CD4-positive, alpha-beta T cell treated with Interleukin-15 for 4 hours (primary cell): ENCODE data around the gene HLA-A.
"Not testable (repeated sequence)": the region's sequence is repeated elsewhere in the genome, so short reads cannot be mapped to it uniquely, and the experiment has no call there.

Source experiments
- DNase-seq: peaks from one replicate; pipeline ENCODE4 v3.0.0-alpha.2; 2020; ENCODE audit warnings: low spot score

The HLA-A gene

GRCh38 chr6:29961966-29962365 is 19.6 kb downstream of the HLA-A start:
- DNase-seq = no peak

- DNase-seq = not testable (repeated sequence)
These were observed 21.4 kb downstream of the HLA-A start for GRCh38 chr6:29963697-29964096.

- no peak for DNase-seq
These were observed 22.2 kb downstream of the HLA-A start for GRCh38 chr6:29964518-29964886.

GRCh38 chr6:29964887-29965562 is 22.7 kb downstream of the HLA-A start:
- DNase-seq = peak; percentile 91

- DNase-seq = no peak
These were observed 23.2 kb downstream of the HLA-A start for GRCh38 chr6:29965563-29965872.

- DNase-seq = peak; percentile 62
These were observed 23.7 kb downstream of the HLA-A start for GRCh38 chr6:29965873-29966601.

- peak; percentile 42 for DNase-seq
These were observed 25.2 kb downstream of the HLA-A start for GRCh38 chr6:29967379-29968010.

- DNase-seq = no peak
These were observed 25.8 kb downstream of the HLA-A start for GRCh38 chr6:29968130-29968529.

GRCh38 chr6:29968905-29969304 is 26.6 kb downstream of the HLA-A start:
- no peak for DNase-seq

GRCh38 chr6:29970711-29971110 is 28.4 kb downstream of the HLA-A start:
- DNase-seq = no peak

- no peak for DNase-seq
These were observed 32.7 kb downstream of the HLA-A start for GRCh38 chr6:29974901-29975560.

- DNase-seq = no peak
These were observed 33.2 kb downstream of the HLA-A start for GRCh38 chr6:29975561-29975907.

- no peak for DNase-seq
These were observed 33.9 kb downstream of the HLA-A start for GRCh38 chr6:29976253-29976587.

GRCh38 chr6:29976588-29977424 is 34.5 kb downstream of the HLA-A start:
- peak; percentile 60 for DNase-seq

GRCh38 chr6:29977425-29977727 is 35.0 kb downstream of the HLA-A start:
- no peak for DNase-seq

GRCh38 chr6:29980013-29980412 is 37.7 kb downstream of the HLA-A start:
- DNase-seq = not testable (repeated sequence)

GRCh38 chr6:29980511-29980910 is 38.2 kb downstream of the HLA-A start:
- DNase-seq = no peak

GRCh38 chr6:29981211-29981812 is 39.0 kb downstream of the HLA-A start:
- no peak for DNase-seq

- DNase-seq = no peak
These were observed 39.8 kb downstream of the HLA-A start for GRCh38 chr6:29982097-29982496.

GRCh38 chr6:29984232-29984631 is 41.9 kb downstream of the HLA-A start:
- no peak for DNase-seq

- DNase-seq = no peak
These were observed 42.7 kb downstream of the HLA-A start for GRCh38 chr6:29984992-29985391.

GRCh38 chr6:29986179-29986781 is 43.9 kb downstream of the HLA-A start:
- DNase-seq = no peak
